ENCODE measurements around the gene VLDLR. TPM values are rescaled to one million over a fixed set of nuclear protein-coding genes. Genes with fewer than 3 reads are reported as not detected.

VLDLR gene
- total RNA-seq, result 56.7 TPM

DNA sequence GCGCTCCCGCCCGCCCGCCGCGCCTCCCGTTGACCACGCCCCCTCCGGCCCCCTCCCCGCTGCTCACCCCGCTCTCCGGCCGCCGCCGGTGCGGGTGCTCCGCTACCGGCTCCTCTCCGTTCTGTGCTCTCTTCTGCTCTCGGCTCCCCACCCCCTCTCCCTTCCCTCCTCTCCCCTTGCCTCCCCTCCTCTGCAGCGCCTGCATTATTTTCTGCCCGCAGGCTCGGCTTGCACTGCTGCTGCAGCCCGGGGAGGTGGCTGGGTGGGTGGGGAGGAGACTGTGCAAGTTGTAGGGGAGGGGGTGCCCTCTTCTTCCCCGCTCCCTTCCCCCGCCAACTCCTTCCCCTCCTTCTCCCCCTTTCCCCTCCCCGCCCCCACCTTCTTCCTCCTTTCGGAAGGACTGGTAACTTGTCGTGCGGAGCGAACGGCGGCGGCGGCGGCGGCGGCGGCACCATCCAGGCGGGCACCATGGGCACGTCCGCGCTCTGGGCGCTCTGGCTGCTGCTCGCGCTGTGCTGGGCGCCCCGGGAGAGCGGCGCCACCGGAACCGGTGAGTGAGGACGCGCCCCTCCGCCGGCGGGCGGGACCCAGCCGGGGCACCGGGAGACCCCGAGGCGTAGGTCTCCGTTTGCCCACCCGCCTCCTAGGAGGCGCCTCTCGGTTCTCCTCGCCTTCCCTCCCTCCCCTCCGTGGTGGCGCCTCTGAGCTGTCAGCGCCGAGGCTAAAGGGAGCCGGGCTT is at the start of gene VLDLR:
Gene VLDLR (plus strand): TSS at position 66 of the 739 bp plus-strand sequence. CDS start 403 bp downstream, at position 469.

Other genes starting within 250 kb of the VLDLR start
- 134 TPM for gene KCNV2, start 95.7 kb downstream of the VLDLR start, total RNA-seq
- 39.7 TPM for gene PUM3, start 222.3 kb downstream of the VLDLR start, total RNA-seq